ACHN (cell line): ENCODE measurements around the gene TRMU.
A peak's percentile ranks its signal among the peaks of the same experiment; 100 is the strongest.

Experiments
- DNase-seq: peaks from one replicate; pipeline ENCODE4 v3.0.0-alpha.2; 2015
- in situ Hi-C: cut with HindIII; loops from 2 replicates; pipeline ENCODE4 v1.10.0; 2017; ENCODE audit warnings: low sequenced_read_pairs, low pct_ligation_motif_present, low pct_unique_long_range_greater_than_20kb

The TRMU gene

GRCh38 chr22:46327691-46328465, 7.6 kb upstream of the TRMU start:
- DNase-seq: no peak
- in situ Hi-C loops: no loop called here

DNA sequence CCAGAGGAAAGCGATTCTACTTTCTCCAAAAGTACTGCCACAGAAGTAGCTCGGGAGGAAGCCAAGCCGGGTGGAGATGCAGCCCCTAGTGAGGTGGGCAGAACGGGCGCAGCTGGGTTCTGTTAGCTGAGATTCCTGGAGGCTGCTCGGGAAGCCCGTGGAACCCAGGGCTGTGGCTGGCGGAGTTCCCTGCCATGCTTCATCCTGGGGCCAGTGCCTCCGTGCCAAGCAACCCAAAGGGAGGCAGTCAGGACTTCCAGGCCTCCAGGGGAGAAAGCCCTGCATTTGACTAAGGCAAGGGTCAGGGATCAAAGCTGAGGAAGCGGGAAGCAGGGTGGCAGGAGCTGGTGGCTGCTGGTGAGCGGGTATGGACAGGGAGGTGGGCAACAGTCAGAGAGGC, 6.7 kb upstream of the TRMU start:
- in situ Hi-C loops: no loop called here
- no peak for DNase-seq

- in situ Hi-C loops: no loop called here
- no peak for DNase-seq
Measured at GRCh38 chr22:46329616-46330015, 5.9 kb upstream of the TRMU start.

DNA sequence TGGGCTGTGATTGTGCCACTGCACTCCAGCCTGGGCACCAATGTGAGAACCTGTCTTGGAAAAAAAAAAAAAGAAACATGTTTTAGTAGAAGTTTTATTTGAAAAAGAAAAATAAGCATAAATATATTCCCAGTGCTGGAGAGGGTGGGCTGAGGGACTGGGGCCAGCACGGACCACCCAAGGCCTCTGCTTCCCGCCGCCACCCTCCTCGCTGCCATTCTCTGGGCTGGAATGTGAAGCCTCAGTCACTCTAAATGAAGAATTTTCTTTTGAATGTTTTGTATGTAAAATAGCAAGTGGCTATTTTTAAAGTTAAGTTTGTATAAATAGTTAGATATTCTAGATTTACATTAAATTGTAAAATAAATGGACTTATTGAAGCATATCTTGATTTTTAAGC, 5.1 kb upstream of the TRMU start:
- DNase-seq: no peak
- in situ Hi-C loops: no loop called here

- DNase-seq: no peak
- in situ Hi-C loops: no loop called here
Measured at GRCh38 chr22:46331496-46331895, 4.0 kb upstream of the TRMU start.

DNA sequence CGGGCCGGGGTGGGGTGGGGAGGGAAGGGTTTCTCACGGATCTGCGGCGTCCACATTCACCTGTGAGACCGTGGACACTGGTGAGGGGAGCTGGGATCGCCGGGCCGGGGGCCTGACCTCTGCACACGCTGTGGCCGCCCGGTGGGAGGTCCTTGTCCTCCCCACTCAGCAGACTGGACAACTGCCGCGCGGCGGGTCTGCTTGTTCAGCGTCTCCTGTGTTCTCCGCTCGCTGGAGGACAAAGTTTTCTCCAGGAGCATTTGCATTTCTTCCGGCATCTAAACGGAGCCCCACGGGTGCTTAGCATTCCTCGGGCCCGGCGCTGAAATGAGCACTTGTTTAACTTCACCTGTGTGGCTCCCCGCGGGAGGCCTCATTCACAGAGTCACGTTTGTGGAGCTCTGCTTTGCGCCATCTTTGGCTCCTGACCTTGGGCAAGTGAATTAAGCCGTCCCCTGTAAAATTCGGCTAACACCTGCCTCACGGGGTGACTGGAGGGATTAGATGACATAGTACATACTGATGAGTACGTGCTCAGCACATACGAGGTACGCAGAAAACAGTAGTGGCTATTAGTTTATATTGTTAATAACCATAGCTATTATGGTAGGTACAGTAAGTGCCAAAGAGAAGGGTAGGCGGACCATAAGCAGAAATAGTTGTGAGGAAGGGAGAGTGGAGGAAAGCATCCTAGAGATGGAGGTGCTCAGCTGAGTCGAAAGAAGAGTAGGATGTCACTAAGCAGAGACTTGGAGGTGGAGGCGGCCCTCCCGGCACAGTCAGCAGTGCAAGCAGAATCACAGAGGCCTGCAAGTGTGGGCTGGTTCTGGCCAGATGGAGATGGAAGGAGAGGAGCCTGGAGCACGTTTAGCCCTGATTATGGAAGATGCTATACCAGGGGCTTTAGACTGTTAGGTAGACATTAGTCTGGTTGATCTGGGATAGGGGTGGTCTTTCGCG, 885 bp downstream of the TRMU start:
- in situ Hi-C loops: no loop called here
- peak; percentile 18 for DNase-seq

DNA sequence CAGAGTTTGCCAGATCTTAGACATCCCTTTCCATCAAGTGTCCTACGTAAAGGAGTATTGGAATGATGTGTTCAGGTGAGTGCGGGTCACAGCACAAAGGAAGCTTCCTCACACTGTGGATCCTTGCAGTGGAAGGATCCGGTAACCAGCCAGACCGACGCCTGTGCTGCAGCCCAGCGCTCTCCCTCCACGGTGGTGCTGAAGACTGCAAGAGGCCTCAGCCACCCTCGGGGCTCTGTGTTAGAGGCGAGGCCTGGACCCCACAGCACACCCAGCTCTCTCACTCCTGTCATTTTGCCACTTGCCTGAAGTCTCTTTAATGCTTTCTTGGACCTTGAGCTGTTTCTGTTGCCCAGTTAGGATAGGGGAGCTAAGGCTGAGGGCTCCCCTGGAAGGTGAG, 2.4 kb downstream of the TRMU start:
- no peak for DNase-seq
- in situ Hi-C loops: no loop called here

DNA sequence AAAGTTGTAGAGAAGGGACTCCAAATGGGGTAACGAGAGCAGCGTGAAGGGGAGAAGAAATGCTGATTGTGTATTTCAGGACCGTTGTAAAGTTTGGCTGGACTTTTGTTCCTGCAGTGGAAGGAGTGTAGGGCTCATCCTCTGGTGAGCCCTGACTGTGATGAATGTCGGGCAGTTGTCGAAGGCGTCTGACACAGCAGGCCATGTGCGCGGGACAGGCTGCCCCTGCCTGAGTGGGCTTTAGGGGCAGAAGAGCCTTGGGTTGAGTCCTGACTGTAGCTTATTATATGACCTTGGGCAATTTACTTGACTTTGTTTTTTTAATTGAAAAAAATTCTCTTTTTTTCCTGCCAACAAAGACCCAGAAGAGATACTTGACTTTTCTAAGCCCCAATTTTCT, 3.1 kb downstream of the TRMU start:
- no peak for DNase-seq
- in situ Hi-C loops: no loop called here

GRCh38 chr22:46339956-46340355, 4.4 kb downstream of the TRMU start:
- in situ Hi-C loops: no loop called here
- DNase-seq: no peak

DNA sequence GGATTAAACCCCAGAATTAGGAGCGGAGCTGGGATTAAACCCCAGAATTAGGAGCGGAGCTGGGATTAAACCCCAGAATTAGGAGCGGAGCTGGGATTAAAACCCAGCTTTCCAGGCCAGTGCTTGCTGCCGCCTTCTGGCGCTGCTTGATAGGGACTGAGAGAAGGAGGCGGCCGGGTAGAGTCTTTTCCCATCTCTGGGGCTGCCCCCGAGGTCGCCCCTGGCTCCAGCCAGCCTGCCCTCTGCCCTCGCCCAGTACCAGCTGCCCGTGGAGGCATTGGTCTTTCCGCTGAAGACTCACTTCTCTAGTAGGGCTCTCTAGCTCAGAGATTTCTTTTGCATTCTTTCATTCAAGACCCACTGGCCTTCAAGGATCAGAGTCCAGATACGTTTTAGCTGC, 5.2 kb downstream of the TRMU start:
- in situ Hi-C loops: no loop called here

GRCh38 chr22:46346680-46347405, 11.3 kb downstream of the TRMU start:
- in situ Hi-C loops: no loop called here
- no peak for DNase-seq

More for the DNA sequence above, 5.2 kb downstream of the TRMU start:
- DNase-seq: no peak

- DNase-seq: no peak
- in situ Hi-C loops: no loop called here
Measured at GRCh38 chr22:46347646-46348045, 12.1 kb downstream of the TRMU start.

DNA sequence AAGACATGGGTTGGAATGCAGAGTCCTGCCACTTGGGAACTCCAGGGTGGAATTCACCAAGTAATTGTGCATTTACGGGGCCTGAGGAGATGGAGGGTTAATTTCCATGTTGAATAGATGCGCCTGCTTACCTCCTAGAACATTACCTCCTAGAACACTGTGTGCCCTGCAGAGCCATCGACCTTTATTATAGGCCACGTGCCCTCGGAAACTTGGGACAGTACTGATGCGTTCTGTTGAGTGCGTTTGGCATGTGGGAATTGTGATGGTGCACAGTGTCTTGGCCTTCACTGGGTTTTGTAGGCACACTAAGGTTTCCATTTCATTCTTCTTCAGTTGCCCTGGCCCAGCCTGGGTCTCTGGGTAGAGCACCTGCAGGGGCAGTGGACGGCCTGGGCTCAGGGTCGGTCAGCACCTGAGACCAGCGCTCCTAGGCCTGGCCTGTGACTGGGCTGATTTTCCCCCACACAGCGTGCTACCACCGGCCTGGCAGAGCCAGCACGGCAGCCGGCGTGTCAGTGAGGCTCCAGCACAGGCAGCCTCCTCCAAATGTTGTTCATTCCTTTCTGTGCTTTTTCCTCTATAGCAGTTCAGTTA, 12.7 kb downstream of the TRMU start:
- in situ Hi-C loops: no loop called here
- no peak for DNase-seq

DNA sequence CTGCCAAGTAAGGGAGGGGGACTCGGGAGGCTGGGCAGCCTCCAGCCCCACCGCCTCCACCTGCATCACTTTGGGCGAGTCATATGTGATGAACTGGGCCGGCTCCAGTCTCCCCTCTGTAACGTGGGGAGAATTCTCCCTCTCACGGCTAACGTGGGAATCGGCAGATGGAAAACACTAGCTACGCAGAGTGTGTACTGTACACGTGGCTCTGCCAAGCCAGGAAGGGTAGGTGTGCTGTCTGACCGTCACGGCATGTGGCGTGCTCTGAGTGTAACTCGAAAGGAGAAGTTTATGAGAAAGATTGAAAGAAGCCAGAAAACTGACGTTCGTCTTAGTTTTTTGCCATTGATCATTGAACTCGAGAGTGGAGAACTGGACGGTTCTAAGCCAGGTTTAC, 13.7 kb downstream of the TRMU start:
- in situ Hi-C loops: no loop called here

DNA sequence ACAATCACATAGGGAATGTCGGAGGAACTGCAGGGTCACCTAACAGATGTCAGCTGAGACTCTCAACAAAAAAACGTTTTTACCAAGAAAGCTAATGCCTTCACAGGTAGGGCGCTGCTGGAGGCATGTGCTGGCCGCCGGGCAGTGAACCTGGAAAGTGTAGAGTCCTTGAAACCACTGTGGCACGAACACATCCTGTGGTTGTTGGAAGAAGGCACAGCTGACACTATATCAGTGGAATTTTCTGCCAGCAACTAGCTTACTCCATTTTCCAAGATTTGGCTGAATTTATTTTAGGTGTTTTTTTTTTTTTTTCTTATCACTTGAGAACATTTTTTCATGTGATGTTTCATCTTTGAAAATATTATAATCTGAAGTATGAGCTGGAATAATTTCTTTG, 14.2 kb downstream of the TRMU start:
- DNase-seq: no peak
- in situ Hi-C loops: no loop called here

More for the DNA sequence above, 13.7 kb downstream of the TRMU start:
- no peak for DNase-seq

GRCh38 chr22:46350121-46350520, 14.6 kb downstream of the TRMU start:
- in situ Hi-C loops: no loop called here
- DNase-seq: no peak

- no peak for DNase-seq
- in situ Hi-C loops: no loop called here
Measured at GRCh38 chr22:46350646-46351045, 15.1 kb downstream of the TRMU start.

DNA sequence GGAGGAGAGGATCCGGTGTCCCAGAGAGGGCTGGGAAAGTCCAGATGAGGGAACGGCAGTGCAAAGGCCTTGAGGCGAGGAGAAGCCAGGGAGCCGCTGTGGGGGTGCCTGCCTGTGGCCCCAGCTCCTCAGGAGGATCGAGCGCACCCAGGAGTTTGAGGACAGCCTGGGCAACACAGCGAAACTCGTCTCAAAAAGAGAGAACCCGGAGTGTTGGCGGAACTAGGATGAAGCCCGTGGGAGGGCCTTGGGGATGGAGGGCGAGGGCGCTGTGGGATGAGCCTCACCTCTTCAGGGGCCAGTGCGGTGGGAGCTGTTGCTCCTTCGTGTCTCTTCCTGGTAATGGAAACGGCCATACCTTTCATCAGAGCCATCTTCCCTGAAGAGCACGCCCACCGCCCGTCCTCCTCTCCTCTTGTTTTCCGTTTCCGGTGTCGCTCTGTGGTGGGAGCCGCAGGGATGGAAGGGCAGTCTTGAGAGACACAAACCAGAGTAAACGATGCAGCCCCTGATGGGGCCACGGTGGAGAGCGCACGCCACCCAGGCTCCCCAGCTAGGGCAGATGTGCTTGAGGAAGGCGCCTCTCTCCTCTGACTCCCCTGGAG, 15.7 kb downstream of the TRMU start:
- in situ Hi-C loops: no loop called here
- DNase-seq: no peak
